ENCODE data around the gene MBD4. TPM values are rescaled to one million over a fixed set of nuclear protein-coding genes. Genes with fewer than 3 reads are reported as not detected.

The MBD4 gene
- total RNA-seq, 1 donor: 34.9 TPM

DNA sequence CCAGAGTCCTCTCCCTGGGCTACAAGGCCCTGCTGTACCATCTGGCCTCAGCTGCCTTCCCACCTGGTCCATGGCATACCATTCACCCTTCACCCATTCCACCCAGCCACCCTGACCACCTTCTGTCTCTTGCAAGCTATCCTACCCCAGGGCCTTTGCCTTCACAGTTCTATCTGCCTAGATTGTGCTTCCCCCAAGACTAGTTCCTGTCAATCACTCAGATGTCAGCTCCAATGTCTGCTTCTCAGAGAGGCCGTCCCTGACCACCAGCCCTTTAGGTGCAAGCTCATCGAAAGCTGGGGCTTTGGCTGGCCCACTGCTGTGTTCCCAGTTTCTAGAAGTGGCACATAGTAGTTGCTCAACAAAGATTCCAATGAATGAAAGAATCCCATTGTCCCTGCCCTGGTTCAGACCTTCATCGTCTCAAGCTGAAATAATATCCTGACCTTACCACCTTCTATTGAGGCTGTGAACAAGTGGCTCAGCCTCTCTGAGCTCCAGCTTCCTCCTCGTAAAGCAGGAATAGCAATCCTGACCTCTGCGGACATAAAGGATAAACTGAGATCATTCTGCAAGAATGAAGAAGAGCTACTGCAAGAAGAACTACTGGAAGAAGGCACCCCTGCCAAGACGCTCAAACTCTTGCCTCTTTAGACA is 27.1 kb downstream of the MBD4 start:
- no peak for TF ChIP-seq CTCF (IDR thresholded peaks at IDR 0.05; ENCODE audit: insufficient read depth, low read length)
- peak; percentile 15 for DNase-seq (ENCODE audit: low read depth)
- H3K4me3 ChIP-seq (ENCODE audit: low read depth, low read length): no peak overlapping the region

GRCh38 chr3:129410971-129411370 is 28.8 kb downstream of the MBD4 start:
- DNase-seq (ENCODE audit: low read depth): no peak
- TF ChIP-seq CTCF (IDR thresholded peaks at IDR 0.05; ENCODE audit: insufficient read depth, low read length): no peak
- no peak overlapping the region for H3K4me3 ChIP-seq (ENCODE audit: low read depth, low read length)

DNA sequence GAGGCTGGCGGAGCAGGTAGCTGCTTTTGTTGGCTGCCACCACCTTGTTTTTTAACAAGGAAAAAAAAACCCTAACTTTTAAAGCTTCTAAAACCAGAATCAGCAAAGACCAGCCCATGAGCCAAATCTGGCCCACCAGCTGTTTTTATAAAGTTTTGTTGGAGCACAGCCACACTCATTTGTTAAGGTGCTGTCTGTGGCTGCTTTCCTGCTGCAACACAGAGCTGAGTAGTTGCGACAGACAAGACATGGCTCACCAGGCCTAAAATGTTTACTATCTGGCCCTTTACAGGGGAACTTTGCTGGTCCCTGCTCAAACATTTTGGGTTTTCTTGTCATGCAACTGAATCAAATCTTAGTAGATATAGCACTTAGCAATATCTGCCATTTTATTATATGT is 30.2 kb downstream of the MBD4 start:
- H3K4me3 ChIP-seq (ENCODE audit: low read depth, low read length): no peak overlapping the region
- DNase-seq (ENCODE audit: low read depth): peak; percentile 83
- no peak for TF ChIP-seq CTCF (IDR thresholded peaks at IDR 0.05; ENCODE audit: insufficient read depth, low read length)

- TF ChIP-seq CTCF (IDR thresholded peaks at IDR 0.05; ENCODE audit: insufficient read depth, low read length): no peak
- DNase-seq (ENCODE audit: low read depth): no peak
- no peak overlapping the region for H3K4me3 ChIP-seq (ENCODE audit: low read depth, low read length)
Observed at GRCh38 chr3:129404610-129405009, 35.1 kb downstream of the MBD4 start.

GRCh38 chr3:129404130-129404529 is 35.6 kb downstream of the MBD4 start:
- no peak overlapping the region for H3K4me3 ChIP-seq (ENCODE audit: low read depth, low read length)

DNA sequence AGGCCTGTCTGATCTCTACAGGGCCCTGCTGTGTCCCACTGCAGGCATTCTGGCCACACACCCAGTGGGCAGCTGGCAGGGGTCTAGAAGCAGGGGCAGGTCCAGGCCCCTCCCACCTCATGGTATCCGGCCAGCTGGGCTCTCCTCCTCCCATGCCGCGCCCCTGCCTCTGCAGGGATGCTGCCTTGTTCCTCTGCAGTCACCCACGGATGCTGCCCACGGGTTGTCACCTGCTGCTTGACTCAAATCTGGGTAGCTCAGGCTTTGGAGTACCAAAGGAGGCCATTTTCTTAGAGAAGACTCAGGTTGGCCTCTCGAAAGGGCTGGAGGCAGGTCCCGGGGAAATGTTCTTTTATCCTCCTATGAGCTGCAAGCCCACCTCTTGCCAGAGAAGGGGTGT is 36.3 kb downstream of the MBD4 start:
- no peak for TF ChIP-seq CTCF (IDR thresholded peaks at IDR 0.05; ENCODE audit: insufficient read depth, low read length)
- DNase-seq (ENCODE audit: low read depth): no peak
- H3K4me3 ChIP-seq (ENCODE audit: low read depth, low read length): no peak overlapping the region

More at GRCh38 chr3:129404130-129404529, 35.6 kb downstream of the MBD4 start:
- DNase-seq (ENCODE audit: low read depth): no peak
- no peak for TF ChIP-seq CTCF (IDR thresholded peaks at IDR 0.05; ENCODE audit: insufficient read depth, low read length)

DNA sequence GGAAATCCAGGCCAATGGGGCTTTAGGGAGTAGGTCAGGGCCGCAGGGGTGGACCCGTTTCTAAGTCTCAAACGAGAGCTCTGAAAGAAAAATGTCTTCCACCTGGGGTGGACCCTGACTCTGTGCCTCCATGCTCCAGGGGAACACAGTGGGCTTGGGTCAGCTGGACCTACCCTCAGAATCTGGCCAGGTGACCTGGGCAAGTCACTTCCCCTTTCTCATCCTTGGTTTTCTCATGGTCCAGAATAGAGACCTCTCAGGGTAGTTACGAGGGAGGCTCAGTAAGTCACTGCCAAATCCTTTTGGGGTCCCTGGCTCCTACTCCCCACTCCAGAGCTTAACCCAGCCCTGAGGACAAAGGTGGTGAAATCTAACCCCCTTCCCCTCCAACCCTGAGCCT is 37.1 kb downstream of the MBD4 start:
- TF ChIP-seq CTCF (IDR thresholded peaks at IDR 0.05; ENCODE audit: insufficient read depth, low read length): no peak
- no peak for DNase-seq (ENCODE audit: low read depth)
- H3K4me3 ChIP-seq (ENCODE audit: low read depth, low read length): no peak overlapping the region

Data from fibroblast of the aortic adventitia (primary cell).